ENCODE results near the gene AGGF1. TPM values are rescaled to one million over a fixed set of nuclear protein-coding genes. Genes with fewer than 3 reads are reported as not detected.

Gene AGGF1
- total and polyA plus RNA-seq, 2 experiments from 2014 or later: 24.4 to 27.5 TPM

DNA sequence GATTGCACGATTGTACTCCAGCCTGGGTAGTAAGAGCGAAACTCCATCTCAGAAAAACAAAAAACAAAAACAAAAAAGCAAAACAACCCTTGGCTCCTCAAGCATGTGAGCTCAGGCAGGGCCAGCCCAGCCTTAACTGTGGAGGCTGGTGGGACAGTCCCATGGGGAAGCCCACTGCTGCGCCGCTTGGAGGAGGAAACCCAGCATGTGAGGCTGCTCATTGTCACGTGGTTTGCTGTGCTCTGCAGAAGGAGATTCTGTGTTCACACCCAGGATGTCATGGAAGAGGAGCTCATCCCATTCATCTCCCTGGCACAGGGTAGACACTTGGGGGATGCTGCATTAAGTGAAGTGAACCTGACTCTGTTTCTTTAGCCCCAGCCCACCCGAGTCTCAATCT, 52.9 kb downstream of the AGGF1 start (continued):
- TF ChIP-seq ZNF331 (CRISPR knock-in tag; IDR thresholded peaks at IDR 0.05; ENCODE audit: low read depth) (no peak), EZH2phosphoT487 (IDR thresholded peaks at IDR 0.05; ENCODE audit: unreplicated experiment) (no peak), JUNB (IDR thresholded peaks at IDR 0.05; ENCODE audit: unreplicated experiment) (no peak)
- TF ChIP-seq, protein P1, sequence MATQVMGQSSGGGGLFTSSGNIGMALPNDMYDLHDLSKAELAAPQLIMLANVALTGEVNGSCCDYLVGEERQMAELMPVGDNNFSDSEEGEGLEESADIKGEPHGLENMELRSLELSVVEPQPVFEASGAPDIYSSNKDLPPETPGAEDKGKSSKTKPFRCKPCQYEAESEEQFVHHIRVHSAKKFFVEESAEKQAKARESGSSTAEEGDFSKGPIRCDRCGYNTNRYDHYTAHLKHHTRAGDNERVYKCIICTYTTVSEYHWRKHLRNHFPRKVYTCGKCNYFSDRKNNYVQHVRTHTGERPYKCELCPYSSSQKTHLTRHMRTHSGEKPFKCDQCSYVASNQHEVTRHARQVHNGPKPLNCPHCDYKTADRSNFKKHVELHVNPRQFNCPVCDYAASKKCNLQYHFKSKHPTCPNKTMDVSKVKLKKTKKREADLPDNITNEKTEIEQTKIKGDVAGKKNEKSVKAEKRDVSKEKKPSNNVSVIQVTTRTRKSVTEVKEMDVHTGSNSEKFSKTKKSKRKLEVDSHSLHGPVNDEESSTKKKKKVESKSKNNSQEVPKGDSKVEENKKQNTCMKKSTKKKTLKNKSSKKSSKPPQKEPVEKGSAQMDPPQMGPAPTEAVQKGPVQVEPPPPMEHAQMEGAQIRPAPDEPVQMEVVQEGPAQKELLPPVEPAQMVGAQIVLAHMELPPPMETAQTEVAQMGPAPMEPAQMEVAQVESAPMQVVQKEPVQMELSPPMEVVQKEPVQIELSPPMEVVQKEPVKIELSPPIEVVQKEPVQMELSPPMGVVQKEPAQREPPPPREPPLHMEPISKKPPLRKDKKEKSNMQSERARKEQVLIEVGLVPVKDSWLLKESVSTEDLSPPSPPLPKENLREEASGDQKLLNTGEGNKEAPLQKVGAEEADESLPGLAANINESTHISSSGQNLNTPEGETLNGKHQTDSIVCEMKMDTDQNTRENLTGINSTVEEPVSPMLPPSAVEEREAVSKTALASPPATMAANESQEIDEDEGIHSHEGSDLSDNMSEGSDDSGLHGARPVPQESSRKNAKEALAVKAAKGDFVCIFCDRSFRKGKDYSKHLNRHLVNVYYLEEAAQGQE (IDR thresholded peaks at IDR 0.05; ENCODE audit: unreplicated experiment): no peak

GRCh38 chr5:77086368-77086688, 56.1 kb downstream of the AGGF1 start:
- H3K4me2 ChIP-seq: peak overlapping the region; percentile 76
- no peaks in the 10 kb centered on the region for H4K20me1 ChIP-seq (replicated peaks; ENCODE audit: insufficient read depth)
- Mint-ChIP-seq H3K4me1 (peaks cover 22% of the 10 kb centered on the region), H3K27ac (peak overlapping the region; percentile 99), H3K9me3 (peaks cover 14% of the 10 kb centered on the region; the same call in 2 of the 3 replicates), H3K27me3 (ENCODE audit: insufficient read depth, low read depth, poor library complexity) (peaks cover 14% of the 10 kb centered on the region), H3K4me3 (peak overlapping the region; percentile 93), H3K36me3 (ENCODE audit: low read depth) (peaks cover 69% of the 10 kb centered on the region)
- no peak overlapping the region for H2AFZ ChIP-seq
- ATAC-seq (no peak), DNase-seq (ENCODE audit: low spot score) (peak; percentile 87)
- no peaks in the 10 kb centered on the region for H3K9me2 ChIP-seq (ENCODE audit: insufficient read depth)
- 0 out of 2 replicates have a peak, but pooled peaks cover 3% of the 10 kb centered on the region for H3K36me3 ChIP-seq (ENCODE audit: insufficient read depth)
- H3K27me3 ChIP-seq (ENCODE audit: insufficient read depth): no peaks in the 10 kb centered on the region
- peak overlapping the region; percentile 83 for H3K4me3 ChIP-seq
- H3F3A ChIP-seq (replicated peaks; ENCODE audit: low read depth): no peaks in the 10 kb centered on the region
- H3K79me2 ChIP-seq (replicated peaks; ENCODE audit: insufficient read depth): peaks cover 4% of the 10 kb centered on the region; the same call in 1 of the 2 replicates
- H3K4me1 ChIP-seq (ENCODE audit: insufficient read depth): peaks cover 12% of the 10 kb centered on the region
- H3K27ac ChIP-seq (ENCODE audit: low read depth): peak overlapping the region; percentile 52
- TF ChIP-seq, protein P1 (IDR thresholded peaks at IDR 0.05; ENCODE audit: unreplicated experiment): no peak
- TF ChIP-seq EZH2 (IDR thresholded peaks at IDR 0.05; ENCODE audit: low read depth, unreplicated experiment) (no peak), STAT1 (IDR thresholded peaks at IDR 0.05; ENCODE audit: unreplicated experiment) (no peak), ZNF331 (CRISPR knock-in tag; IDR thresholded peaks at IDR 0.05; ENCODE audit: low read depth) (no peak), POLR2AphosphoS5 (IDR thresholded peaks at IDR 0.05; ENCODE audit: low read depth) (no peak), CREB1 (CRISPR knock-in tag; IDR thresholded peaks at IDR 0.05; ENCODE audit: low read depth) (no peak), JUNB (IDR thresholded peaks at IDR 0.05; ENCODE audit: unreplicated experiment) (no peak), NANOG (IDR thresholded peaks at IDR 0.05; ENCODE audit: borderline replicate concordance) (no peak), ETS1 (IDR thresholded peaks at IDR 0.05) (no peak), EZH2phosphoT487 (IDR thresholded peaks at IDR 0.05; ENCODE audit: unreplicated experiment) (no peak)
- TF ChIP-seq, protein P2, sequence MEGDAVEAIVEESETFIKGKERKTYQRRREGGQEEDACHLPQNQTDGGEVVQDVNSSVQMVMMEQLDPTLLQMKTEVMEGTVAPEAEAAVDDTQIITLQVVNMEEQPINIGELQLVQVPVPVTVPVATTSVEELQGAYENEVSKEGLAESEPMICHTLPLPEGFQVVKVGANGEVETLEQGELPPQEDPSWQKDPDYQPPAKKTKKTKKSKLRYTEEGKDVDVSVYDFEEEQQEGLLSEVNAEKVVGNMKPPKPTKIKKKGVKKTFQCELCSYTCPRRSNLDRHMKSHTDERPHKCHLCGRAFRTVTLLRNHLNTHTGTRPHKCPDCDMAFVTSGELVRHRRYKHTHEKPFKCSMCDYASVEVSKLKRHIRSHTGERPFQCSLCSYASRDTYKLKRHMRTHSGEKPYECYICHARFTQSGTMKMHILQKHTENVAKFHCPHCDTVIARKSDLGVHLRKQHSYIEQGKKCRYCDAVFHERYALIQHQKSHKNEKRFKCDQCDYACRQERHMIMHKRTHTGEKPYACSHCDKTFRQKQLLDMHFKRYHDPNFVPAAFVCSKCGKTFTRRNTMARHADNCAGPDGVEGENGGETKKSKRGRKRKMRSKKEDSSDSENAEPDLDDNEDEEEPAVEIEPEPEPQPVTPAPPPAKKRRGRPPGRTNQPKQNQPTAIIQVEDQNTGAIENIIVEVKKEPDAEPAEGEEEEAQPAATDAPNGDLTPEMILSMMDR (conservative IDR thresholded peaks at IDR 0.05; ENCODE audit: low read depth in 2 of 2): no peak
